Erythroblast (primary cell): ENCODE measurements around the gene PRKG1.
"Not testable (repeated sequence)": the region's sequence is repeated elsewhere in the genome, so short reads cannot be mapped to it uniquely, and the experiment has no call there.

Source experiments
- GATA1 ChIP-seq: IDR thresholded peaks from 2 replicates; pipeline ENCODE4 v1.6.1; 2011; ENCODE audit warnings: low read depth, mild to moderate bottlenecking, control low read depth, low read length, moderate library complexity
- POLR2A ChIP-seq: IDR thresholded peaks from 2 replicates; pipeline ENCODE4 v1.6.1; 2011; ENCODE audit warnings: mild to moderate bottlenecking, low read length

GRCh38 chr10:51272099-51272498 lies 197.8 kb downstream of the PRKG1 start:
- not testable (repeated sequence) for TF ChIP-seq POLR2A, GATA1
